Tibial artery (tissue), 4 donors: ENCODE results near the gene GADD45GIP1.

Source experiments
- DNase-seq, 2 donors: peaks; one replicate each; pipeline ENCODE4 v3.0.0-alpha.2; 2019
- H3K27ac ChIP-seq, 2 donors: fragments of 200-600 bp; sonication (generic) in 1 of 2; 1 replicate in 1 of 2; 2 replicates in 1 of 2; pipeline ENCODE4 v1.5.1; 2018 to 2019; ENCODE audit warnings: mild to moderate bottlenecking in 1 of 2
- H3K27me3 ChIP-seq, 2 donors: fragments of 200-600 bp; sonication (generic) in 1 of 2; one replicate each; pipeline versions ENCODE4 v1.5.1 to v1.6.0; 2016 to 2019
- H3K36me3 ChIP-seq, 3 donors: fragments of 200-600 bp; sonication (generic) in 2 of 3; one replicate each; pipeline ENCODE4 v1.5.1; 2016 to 2019; ENCODE audit warnings: mild to moderate bottlenecking in 2 of 3
- H3K4me1 ChIP-seq, 4 donors: fragments of 200-600 bp; sonication (generic) in 2 of 4; 1 replicate in 3 of 4; 2 replicates in 1 of 4; pipeline ENCODE4 v1.5.1; 2016 to 2019
- H3K4me3 ChIP-seq, 2 donors: fragments of 200-600 bp; sonication (generic) in 1 of 2; 1 replicate in 1 of 2; 2 replicates in 1 of 2; pipeline ENCODE4 v1.5.1; 2018 to 2019; ENCODE audit warnings: mild to moderate bottlenecking in 2 of 2
- H3K9me3 ChIP-seq, 3 donors: fragments of 200-600 bp; sonication (generic) in 1 of 3; one replicate each; pipeline ENCODE4 v1.5.1; 2016 to 2019
- CTCF ChIP-seq, 2 experiments: fragments of 200-600 bp in 1 of 2; fragments of 450-650 bp in 1 of 2; IDR thresholded peaks; one replicate each; pipeline ENCODE4 v1.5.1; 2017 to 2019; ENCODE audit warnings: antibody characterized with exemption in 2 of 2, mild to moderate bottlenecking in 1 of 2, moderate library complexity in 1 of 2
- intact Hi-C: fragments of 100-400 bp; cut with DNase I; formaldehyde crosslinking; loops from one replicate; pipeline ENCODE4 v1.15.0; 2023; ENCODE audit warnings: low total_unique reads

Gene GADD45GIP1

GRCh38 chr19:12975221-12975741, 18.3 kb upstream of the GADD45GIP1 start:
- Histone ChIP-seq H3K27me3 (no peaks in the 10 kb centered on the region), H3K4me1 (no peaks in the 10 kb centered on the region), H3K9me3 (no peaks in the 10 kb centered on the region), H3K27ac (no peak overlapping the region), H3K4me3 (no peak overlapping the region), H3K36me3 (no peaks in the 10 kb centered on the region)
- intact Hi-C loops, result no loop called here
- TF ChIP-seq CTCF (IDR thresholded peaks at IDR 0.05), result no peak
- no peak for DNase-seq

GRCh38 chr19:12974301-12975220, 17.5 kb upstream of the GADD45GIP1 start:
- no peak for DNase-seq
- no peak overlapping the region for H3K27ac ChIP-seq
- no peaks in the 10 kb centered on the region for H3K27me3 ChIP-seq
- H3K9me3 ChIP-seq, result no peaks in the 10 kb centered on the region
- H3K4me3 ChIP-seq, result no peak overlapping the region
- intact Hi-C loops, result no loop called here
- no peaks in the 10 kb centered on the region for H3K36me3 ChIP-seq
- peaks cover 0 to 6% (median 2%) of the 10 kb centered on the region in 4 donors for H3K4me1 ChIP-seq
- no peak for TF ChIP-seq CTCF (IDR thresholded peaks at IDR 0.05)

- Histone ChIP-seq H3K36me3 (no peaks in the 10 kb centered on the region), H3K9me3 (no peaks in the 10 kb centered on the region), H3K4me3 (no peak overlapping the region), H3K27me3 (no peaks in the 10 kb centered on the region), H3K27ac (no peak overlapping the region), H3K4me1 (peaks cover 0 to 9% (median 4%) of the 10 kb centered on the region in 4 donors)
- no peak for TF ChIP-seq CTCF (IDR thresholded peaks at IDR 0.05)
- no peak for DNase-seq
- intact Hi-C loops, result no loop called here
Measured at GRCh38 chr19:12973236-12973635, 16.2 kb upstream of the GADD45GIP1 start.

GRCh38 chr19:12970070-12970820, 13.2 kb upstream of the GADD45GIP1 start:
- intact Hi-C loops, result no loop called here
- DNase-seq, result no peak
- Histone ChIP-seq H3K27me3 (no peaks in the 10 kb centered on the region), H3K36me3 (no peaks in the 10 kb centered on the region), H3K27ac (peak overlapping the region; percentile 51 to 75), H3K4me3 (no peak overlapping the region), H3K4me1 (peaks cover 0 to 15% (median 4%) of the 10 kb centered on the region in 4 donors), H3K9me3 (no peaks in the 10 kb centered on the region)
- no peak for TF ChIP-seq CTCF (IDR thresholded peaks at IDR 0.05)

GRCh38 chr19:12969292-12969988, 12.4 kb upstream of the GADD45GIP1 start, which contains the start of gene DAND5:
DAND5 (plus strand) TSS chr19:12969576; CDS start chr19:12969661, 85 bp downstream.
- intact Hi-C loops, result loop anchor here (5.0 kb wide), 2 partner anchors 82 to 293 kb away; partner anchors contain the start of gene KLF1
- no peaks in the 10 kb centered on the region for H3K27me3 ChIP-seq
- H3K4me1 ChIP-seq, result peaks cover 0 to 15% (median 4%) of the 10 kb centered on the region in 4 donors
- TF ChIP-seq CTCF (IDR thresholded peaks at IDR 0.05), result no peak
- peak within 1 kb of the TSS; percentile 51 to 75 for H3K27ac ChIP-seq
- H3K9me3 ChIP-seq, result no peaks in the 10 kb centered on the region
- no peaks in the 10 kb centered on the region for H3K36me3 ChIP-seq
- no peak within 1 kb of the TSS for H3K4me3 ChIP-seq
- DNase-seq, result no peak
